Stimulated activated CD8-positive, alpha-beta memory T cell treated with anti-CD3 and anti-CD28 coated beads, Interleukin-15, amount 100 ng/mL, for 48 hours (primary cell): Measurements from ENCODE around the gene IPCEF1.

Experiments
- DNase-seq, 2 donors: peaks; one replicate each; pipeline ENCODE4 v3.0.0-alpha.2; 2020; ENCODE audit warnings: low read depth in 2 of 2

The IPCEF1 gene

DNA sequence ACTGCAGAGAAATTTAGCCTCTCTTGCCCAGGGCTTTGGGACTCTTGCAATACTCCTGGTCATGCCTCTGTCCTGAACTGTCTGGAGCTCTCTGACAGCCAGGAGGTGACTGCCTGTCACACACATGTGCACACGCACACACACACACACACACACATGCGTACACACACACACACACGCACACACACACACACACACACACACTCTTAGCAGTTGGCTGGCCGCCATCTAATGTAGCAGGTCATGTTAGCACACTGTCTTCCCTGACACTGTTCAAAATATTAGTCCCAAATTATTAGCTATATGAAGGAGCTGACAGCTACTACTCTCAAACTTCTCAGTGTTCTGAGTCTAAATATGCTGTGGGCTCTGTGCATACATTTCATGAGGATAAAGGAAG is 60.9 kb downstream of the IPCEF1 start:
- no peak for DNase-seq

DNA sequence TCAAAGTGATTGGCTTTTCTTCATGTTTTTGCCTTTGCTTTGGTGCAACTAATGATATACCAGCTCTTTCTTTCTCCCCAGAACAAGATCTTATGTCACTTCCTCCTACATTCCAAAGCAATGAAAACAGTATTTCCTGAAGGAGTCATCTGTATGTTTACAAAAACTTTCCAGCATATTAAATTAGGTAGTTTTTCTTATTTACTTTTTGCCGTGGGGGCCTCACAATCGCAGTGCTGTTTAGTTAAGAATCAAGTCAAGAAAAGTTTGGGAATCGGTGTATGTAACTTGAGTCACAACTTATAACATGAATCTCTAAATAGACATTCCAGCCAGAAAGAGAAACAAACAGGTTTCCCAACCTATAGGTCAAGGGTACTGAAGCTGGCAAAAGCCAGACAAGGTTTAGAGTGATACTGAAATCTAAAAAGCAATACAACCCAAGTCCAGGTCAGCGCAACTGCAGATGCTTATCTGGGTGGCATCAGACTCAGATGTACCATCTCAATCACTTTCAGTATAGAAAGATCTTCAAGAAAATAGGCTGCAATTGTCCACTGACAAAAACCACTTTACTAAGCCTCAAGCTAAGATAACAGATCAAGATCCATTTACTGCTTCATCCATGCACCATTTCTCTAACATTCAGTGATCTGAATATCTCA is 63.6 kb downstream of the IPCEF1 start:
- no peak for DNase-seq

DNA sequence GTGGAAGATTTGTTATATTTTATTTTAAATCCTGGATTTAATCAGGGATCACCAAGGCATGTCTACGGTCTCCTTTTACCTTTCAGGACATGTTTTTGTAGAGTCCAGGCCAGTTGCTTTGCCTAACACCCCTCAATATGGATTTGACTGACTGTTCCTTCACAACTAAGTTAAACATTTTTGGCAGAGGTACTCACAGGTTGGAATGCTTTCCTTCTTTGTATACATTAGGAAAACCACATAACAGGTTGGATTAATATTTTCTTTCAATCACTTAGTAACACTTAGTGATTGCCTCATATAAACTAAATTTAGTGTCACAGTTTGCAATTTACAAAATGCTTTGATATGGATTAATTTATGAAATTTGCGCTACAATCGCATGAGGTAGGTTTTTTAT is 64.5 kb downstream of the IPCEF1 start:
- DNase-seq, result no peak

DNA sequence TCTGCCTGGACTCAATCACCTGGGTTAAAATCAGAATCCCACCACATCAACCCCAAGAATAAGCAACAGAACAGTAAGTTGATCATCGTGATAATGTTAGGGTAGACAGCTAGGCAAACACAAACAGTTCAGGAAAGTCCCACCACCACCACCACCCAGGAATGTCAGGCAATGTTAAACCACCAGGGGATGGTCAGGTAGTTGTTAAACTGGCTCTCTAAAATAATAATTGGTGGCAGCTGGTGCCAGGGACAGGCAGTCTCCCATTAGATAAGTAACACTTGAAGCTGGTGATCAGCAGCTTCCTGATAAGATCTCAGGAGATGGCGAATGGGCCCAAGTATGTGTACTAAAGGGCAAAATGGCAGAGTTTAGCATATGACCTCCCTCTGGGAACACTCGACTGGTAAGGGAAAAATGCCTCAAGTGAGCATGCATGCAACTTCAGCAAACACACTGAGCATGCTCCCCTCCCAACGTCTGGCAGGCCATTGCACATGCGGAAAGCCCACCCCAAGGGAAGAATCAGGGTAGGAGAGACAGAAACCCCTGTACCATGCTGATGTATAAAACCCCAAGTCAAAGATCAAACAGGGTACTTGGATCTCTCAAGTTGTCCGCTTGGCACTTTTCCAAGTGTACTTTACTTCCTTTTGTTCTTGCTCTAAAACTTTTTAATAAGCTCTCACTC is 66.6 kb downstream of the IPCEF1 start:
- DNase-seq, result no peak

DNA sequence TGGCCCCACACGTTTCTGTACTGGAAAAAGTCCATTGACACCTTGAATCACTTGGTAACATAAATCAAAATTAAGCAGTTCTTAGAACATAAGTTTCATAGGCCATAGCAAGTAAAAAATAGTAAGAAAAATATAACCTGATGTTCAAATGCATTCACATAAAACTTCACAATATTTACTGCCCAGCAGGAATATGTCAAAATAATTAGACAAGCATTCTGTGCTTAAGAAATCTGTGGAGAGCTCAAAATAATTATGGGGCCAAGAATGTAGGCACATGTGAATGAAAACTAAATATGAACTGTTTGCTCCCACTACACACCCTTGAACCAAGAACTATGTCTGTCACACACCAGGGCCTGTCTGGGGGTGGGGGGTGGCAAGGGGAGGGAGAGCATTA is 70.8 kb downstream of the IPCEF1 start:
- DNase-seq, result no peak

DNA sequence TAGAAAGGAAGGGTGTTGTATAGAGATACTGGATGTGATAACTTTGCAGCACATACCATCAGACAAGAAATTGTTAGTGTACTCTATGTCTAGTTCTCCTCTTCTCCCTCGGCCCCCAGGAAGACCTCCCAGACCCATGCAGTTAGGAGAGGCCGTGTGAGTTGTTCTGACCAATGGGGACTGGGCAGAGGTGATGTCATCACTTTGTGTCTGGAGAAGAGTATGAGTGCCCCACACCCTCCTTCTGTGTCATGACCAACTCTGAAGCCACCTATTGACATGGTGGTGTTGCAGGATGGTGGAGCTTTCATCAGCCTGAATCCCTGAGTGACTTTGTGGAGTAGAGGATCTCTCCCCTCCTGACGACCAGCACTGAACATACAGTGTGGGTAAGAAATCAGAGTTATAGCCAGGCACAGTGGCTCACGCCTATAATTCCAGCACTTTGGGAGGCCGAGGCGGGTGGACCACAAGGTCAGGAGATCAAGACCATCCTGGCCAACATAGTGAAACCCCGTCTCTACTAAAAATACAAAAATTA is 72.2 kb downstream of the IPCEF1 start:
- DNase-seq, result no peak

DNA sequence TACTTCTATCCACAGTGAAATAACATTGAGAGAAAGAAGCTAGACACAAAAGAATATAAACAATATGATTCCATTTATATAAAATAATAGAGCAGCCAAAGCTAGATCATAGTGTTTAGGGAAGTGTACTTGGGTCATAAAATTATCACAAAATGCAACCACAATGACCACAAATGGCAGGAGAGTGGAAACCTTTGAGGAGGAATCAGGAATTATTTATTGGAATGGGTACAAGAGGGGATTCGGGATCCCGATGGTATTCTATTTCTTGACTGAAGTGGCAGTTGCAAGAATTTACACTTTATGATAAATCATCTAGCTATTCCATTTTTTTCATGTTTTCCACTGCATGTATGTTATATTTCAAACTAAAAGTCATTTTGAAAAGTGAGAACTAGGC is 76.1 kb downstream of the IPCEF1 start:
- no peak for DNase-seq

DNA sequence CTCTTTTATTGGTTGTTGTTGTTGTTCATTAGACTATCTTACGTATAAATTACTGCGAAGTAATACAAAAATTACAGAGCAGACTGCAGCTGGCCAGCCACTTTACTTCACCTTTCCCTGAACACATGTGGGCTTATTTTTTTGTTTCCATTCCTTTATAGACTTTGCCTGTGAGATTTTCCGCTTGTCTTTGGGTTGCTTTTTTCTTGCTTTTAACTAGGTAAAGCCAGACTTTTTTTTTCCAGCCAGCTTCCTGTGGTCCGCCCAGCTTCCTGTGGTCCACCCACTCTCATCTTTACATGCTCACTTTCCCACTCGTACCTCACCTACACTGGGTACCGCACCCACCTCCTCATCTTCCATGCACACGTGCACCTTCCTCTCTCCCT is 79.0 kb downstream of the IPCEF1 start:
- DNase-seq, result peak in 1 of 2 donors; percentile 33

DNA sequence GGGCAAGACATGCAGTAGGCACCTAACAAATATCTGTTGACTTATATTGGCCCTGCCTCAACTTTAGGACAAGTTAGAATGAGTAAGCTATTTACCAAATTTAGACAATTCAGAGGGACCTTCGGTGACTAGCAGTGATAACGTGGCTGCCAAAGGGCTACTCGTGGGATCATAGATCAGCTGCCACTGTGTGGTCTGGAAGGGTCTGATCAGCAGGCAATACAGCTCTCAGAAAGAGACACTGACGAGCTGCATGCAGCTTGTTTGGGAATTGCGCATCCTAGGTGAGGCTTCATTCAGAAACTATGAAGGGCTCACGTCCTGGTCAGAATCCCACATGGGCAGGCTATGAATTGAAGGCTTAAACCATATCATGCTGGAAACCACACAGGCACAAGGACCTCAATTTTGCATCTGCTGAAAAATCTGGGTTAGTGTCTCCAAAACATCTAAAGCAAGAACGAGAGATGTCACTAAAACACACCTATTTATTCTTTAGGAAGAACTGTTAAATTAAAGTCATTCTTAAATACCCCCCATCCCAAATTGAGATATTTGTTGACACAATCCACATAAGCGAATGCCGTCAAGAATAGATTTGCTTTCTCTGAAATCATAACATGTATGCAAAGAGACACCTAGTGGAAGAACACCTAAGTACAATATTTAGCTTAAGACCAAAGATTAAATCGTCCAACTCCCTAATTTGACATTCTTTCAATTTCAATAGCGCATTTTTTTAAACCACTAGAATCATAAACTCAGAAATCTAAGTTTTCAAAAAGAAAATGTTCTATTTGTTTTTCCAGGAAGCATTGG is 79.6 kb downstream of the IPCEF1 start:
- DNase-seq, result no peak

DNA sequence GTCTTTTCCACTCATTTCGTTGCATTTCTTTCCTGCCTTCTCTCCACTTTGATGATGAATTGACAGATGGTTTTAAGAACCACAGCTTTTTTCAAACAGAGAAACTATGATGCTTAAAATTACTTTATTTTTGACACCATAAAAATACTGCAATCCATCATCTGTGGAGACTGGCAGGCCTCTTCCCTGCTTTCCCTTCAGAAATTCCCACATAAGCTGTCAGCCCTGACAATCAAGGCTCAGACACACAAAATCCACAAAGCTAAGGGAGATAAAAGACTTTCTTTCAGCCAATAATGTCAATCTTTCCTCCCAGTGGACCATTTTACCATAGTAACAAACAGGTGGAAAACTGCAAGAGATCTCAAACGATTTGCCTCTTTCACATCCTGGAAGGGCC is 82.4 kb downstream of the IPCEF1 start:
- DNase-seq, result no peak

DNA sequence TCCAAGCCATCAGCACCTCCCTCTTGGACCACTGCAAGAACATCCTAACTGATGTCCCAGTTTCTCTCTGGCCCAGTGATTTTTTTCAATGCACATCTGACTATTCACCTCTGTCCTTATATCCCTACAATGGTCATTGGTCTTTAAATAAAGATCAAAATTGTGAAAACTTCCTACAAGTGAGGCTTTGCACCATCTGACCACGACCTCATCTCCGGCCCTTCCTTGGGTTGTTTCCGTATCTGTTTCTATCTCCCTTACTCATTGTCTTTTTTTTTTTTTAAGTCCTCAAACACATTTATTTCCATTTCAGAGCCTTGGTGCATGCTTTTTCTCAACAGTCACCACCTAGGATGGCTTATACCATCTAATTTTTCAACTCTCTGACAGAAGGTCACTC is 88.1 kb downstream of the IPCEF1 start:
- no peak for DNase-seq

DNA sequence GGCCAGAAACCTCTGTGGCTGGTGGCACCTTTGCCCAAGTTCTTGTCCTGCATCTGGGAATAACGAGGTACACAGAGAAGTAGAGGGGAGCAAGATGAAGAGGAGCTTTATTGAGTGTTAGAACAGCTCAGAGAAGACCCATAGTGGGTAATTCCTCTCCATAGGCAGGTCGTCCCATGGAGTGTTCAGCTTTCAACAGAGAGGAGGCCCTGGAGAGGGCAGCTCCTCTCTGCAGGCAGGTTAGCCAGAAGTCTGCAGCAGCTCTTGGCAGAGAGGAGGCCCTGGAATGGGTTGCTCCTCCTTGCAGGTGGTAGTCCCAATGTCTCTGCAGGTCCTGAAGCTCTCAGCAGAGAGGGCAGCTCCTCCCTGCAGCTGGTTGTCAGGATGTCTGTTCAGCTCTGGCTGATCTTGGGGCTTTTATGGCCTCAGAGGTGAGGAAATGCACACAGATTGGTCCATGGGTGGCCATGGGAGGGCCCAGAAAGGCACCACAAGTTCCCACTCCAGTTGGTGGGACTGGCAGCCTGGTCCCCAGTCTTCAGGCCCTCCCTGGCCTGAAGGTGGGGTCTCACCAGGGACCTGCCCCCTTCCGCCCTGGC is 89.0 kb downstream of the IPCEF1 start:
- no peak for DNase-seq

DNA sequence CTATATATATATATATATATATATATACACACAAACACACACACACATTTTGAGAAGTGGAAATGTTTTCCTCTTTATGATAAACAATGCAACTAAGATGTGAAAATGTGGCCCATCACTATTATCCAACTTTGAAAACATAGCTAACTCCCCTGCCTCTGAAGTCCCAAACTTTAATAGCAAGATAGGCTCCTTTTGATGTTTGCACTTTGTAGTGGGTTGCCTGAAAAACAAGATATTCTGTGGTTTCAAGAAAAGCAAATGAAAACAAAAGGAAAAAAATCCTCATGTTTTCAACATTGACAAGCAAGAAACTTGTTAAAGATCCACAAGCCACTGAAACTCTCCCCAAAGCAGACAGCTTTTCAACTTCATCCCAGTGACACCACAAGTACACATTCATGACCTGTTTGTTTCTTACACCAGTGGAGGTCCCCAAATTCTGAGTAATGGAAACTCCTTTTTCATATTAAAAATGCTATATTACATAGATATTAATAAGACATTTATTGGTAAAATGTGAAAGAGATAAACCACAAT is 90.0 kb downstream of the IPCEF1 start:
- no peak for DNase-seq

DNA sequence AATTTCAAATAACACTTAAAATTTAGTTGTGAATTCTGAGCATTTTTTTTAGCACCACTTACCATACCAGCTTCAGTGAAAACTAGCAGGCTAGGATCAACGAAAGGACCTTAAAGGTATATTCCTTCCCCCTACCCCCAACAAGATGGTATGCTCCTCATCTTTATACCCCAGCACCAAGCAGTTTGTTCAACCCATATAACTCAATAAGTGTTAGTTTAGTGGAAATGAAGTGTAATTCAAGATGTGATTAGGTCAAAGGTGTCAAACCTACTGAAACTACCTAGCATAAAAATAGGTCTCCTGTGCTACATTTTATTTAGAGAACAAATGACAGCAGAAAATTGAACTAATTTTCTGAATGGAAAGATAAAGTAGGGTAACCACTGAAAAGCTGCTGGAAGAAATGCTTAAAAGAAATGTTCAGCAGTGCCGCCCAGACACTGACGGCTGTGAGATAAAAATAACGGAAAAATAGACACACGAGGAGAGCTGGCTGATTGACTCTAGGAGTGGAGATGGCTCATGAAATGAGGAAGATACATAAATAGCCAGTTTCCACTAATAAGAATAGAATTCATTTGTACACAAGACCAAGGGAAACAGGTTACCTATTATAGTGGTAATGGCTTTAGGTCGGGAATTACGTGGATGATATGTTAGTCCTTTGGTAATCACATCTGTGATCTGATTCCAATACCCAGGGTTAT is 94.8 kb downstream of the IPCEF1 start:
- DNase-seq, result no peak

DNA sequence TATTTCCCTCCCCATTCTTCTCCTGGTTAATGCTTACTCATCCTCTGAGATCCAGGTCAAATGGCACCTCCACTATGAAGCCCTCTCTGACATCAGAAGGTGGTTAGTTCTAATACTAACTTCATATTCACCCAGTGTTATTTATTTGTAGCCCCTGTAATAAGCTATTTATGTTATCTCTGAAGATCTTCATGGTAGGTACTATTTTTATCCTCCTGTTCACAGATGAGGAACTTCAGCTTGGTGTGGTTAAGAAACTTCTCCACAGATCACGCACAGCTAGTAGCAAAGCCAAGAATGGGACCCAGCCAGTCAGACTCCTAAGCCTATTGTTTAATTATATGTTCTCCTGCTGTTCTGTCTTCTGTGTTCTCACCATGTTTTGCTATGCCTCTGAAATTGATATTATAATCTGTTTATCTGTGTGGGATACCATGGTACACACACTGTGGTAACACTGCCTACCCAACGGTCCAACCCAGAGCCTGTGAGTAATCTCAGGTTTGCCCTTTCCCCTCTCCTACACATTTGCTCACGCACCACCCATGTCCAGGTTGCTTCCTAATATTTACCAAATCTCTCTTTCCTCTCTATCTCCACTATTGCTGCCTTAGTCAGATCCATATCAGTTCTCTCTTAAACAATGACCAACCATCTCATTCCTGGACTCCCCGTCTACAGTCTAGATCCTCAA is 98.4 kb downstream of the IPCEF1 start:
- no peak for DNase-seq

DNA sequence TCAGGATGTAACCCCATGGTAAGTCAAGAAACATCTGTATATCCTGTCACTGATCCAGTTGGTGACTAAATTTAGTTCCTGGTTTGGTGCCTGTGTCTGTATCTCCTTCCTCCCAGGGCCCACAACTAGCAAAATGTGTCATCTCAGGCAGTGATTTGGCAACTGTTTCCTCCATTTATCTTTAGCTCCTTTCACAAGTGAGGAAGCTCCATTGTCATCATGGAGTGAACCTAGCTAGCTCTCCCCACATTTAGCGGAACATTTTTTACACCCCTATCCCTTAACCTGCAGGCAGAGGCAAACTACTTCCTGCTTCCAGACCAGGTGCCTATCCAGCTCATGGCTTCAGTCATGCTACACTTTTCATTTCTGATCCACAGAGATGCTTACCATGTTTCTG is 99.5 kb downstream of the IPCEF1 start:
- DNase-seq, result no peak

DNA sequence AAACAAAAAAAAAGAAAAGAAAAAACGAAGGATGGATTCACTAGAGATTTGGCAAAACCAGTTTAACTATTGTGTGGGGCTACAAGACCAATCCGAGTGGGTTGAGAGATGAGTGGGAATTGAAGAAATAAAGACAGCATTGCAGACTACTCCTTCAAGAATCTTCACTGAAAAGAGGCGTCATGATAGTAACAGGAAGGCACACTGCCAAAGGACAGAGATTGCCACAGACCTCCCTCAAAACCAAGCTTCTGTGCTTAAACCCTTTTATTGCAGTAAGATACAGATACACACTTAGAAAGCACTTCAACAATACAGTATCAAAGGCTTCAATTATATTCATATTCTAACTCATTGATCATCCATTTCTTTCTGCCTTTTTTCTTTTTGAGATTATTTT is 103.9 kb downstream of the IPCEF1 start:
- no peak for DNase-seq

DNA sequence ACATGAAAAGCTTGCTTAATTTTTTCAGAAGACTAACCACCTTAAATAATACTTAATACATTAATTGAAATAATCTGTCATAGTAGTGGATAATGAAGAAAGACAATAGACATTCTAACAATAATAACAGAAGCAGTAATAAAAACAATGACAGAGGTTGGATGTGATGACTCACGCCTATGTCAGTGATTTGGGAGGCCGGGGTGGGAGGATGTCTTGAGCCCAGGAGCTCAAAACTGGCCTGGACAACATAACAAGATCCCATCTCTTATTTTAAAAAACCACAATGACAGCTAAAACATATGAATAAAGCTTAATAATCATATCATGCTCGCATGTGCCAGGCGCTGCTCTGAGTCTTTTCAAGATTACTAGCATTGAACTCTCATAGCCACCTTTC is 105.5 kb downstream of the IPCEF1 start:
- no peak for DNase-seq

DNA sequence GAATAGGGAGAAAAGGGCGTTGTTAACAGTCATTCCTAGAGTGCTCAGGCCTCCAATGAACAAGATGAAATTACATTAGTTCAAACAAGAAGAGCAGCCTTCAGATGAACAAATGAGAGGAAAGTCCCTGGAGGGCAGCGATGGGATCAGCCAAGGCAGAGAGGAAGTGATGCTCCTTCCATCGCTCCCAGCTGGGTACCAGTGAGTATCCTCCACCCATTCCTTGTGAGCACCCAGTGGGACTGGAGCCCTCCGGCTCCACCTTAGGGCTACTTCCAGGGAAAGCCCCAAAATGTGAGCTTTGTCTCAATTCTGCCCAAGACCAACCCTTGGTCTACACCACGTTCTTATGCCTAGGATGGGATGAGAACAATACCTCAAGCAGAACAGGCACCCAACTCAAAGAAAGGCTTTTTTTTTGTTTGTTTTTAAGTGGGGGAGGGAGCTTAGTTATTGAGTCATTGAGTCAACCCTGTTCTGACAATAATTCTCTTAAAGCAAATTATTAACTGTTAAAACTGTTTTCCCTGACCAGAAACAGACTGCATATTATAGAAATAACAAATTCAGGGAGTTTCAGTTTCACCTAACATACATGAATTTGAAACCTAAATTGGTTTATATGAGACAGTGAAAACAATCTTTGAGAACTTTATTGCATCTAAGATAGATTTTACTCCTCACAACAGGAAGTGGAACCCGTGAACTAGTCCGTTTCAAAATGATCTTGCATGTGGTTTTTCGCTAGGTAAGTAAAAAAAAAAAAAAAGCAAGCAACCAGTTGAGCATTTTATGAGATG is 106.9 kb downstream of the IPCEF1 start:
- no peak for DNase-seq
